Hippocampal formation (tissue), 2 donors: ENCODE results near the gene CARD19.
"Not testable (repeated sequence)": the region's sequence is repeated elsewhere in the genome, so short reads cannot be mapped to it uniquely, and the experiment has no call there.

ENCODE experiments used
- DNase-seq, 2 donors: peaks; one replicate each; lab custom pipeline; 2025; lab: John Stamatoyannopoulos, UW

CARD19 gene

DNA sequence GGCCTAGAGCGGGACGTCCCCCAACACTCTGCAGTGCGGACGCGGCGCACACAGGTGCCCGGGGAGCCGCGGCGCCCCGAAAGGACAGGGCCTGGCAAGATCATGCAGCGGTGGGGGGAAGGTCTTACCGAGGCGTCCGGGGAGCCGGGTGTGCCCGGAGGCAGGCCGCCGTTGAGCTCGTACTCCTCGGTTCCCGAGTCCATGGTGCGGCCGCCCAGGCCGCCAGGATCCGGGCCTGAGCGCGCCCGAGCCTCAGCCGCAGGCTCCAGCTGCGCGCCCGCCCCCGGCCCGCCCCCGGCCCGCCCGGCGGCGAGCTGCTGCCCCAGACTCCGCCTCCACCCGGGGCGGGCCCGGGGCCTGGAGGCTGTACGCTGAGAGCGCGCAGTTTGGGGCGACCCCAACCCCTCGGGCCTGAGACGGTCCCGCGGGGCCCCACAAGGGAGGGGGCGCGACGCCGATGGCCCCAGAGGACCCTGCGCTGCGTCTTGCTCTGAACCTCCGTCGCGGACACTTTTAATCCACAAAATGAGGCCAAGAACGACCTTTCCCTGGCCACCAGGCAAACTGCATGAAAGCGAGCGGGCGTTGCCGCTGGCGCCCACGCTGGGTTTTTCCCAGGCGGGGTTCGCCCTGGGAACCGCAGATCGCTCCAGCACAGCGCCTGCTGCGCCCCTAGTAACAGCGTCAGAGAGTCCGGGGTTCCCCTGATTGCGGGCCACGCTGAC is 38.2 kb downstream of the CARD19 start, which contains the start of gene NINJ1:
NINJ1 (minus strand) TSS at position 237 of the 725 bp plus-strand sequence; CDS start at position 203, 34 bp downstream.
- DNase-seq: peak in 1 of 2 donors; percentile 69

GRCh38 chr9:93134740-93135444 is 38.9 kb downstream of the CARD19 start:
- no peak for DNase-seq

GRCh38 chr9:93136011-93136440 is 40.0 kb downstream of the CARD19 start:
- peak in 1 of 2 donors; percentile 62 for DNase-seq

DNA sequence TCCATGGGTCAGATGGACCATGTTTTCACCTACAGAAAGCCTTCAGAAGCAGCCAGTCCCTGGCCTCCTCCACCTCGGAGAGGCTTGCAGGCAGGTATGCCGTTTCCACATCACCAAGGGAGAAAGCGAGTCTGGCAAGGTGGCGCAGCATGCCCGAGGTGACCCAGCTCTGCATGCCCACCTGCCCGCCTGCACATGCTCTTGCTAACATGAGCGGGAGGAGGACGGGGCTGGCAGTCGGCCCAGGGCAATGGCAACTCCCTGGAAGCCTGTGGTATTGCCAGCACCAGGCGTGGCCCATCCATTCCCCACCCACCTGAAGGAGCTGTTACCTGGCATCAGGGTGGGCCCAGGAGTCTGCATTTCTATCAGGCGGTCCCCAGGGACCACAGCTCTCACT is 41.3 kb downstream of the CARD19 start:
- no peak for DNase-seq

DNA sequence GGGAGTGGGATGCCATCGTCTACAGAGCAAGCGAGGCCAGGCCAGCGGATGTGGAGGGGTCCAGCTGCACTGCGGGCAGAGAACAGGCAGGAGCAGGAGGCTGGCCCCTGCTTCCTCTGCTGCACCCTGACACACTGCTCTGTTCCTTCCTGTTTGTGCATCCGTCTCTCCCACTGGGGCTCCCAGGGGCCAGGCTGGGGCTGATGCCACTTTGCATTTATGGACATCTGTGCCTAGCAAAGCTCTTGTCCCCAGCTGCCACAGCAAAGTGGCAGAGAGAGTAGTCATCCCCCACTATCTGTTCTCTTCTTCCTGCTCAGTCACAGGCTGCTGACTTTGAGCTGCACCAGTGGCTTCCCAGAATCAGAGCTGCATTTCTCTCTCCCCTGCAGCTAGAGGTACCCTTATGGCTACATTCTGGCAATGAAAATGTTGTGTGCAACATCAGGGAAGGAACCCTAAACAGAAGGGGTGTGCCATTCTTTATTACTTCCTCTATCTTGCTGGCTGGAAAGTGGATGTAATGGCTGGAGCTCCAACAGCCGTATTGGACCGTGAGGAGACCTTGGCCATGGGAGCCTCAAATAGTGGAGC is 42.3 kb downstream of the CARD19 start:
- DNase-seq: no peak

DNA sequence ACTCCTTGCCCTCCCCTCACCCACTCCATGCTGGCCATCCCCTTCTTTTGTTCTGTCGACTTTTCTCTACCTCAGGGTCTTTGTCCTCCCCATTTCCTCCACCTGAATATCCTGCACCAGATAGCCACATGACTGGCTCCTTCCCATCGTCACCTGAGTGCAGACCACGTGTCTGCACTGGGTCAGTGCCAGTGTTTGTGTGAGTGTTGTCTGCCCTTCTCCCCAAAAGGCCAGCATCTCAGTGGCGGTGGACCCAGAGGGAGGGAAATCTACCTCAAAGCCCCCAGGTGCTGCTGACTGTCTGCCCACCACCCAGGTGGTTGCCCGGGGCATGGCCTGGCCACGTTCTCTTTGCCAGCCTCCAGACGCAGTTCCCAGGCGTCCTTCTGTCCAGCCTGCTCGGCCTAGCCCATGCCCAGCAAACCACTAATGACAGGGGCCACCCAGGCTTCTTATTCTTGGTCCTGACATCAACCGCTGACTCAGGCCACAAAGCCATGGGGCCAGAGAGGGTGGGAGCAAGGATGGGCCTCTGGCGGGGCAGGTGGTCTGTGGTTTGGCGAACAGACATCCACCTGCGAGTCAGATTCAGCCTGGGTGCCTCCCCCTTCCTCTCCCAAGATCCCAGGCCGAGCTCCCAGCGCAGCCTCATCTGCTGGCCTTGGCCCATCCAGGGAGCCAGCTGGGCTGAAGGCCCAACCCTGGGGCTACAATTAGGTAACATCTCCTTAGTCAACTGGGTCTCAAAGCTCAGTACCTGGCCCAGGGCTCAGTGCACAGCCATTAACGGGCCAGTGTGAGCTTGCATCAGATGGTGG is 43.6 kb downstream of the CARD19 start:
- no peak for DNase-seq

DNA sequence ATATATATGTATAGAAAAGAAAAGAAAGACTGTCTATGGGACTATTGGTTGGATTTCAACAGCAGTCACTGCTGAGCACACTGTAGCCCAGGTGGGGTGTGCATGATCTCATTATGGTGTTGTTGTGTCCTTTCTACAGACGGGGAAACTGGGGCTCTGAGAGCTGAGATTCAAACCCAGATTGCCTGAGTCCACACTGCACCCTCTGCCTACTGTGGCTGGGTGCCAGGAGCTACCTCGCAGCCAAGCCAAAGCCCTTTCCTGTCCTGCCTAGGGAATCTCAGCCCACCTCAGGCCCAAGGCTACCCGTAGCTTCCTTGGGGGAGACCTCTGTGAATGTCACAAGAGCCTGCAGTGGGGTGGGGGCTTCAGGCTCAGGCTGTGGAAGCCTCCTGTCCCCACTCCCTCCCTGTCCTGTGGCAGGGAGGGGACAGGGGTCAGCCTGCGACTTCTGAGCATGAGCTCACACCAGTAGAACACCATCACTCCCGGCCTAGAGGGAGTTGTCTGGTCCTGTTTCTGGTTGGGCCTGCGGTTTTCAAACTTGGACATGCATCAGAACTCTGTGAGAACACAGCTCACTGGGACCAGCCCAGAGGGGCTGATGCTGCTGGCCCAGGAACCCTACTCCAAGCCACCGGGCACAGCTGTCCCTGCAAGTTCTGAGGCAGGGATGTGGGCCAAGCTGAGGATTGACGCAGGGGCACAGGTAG is 45.9 kb downstream of the CARD19 start:
- DNase-seq: no peak

DNA sequence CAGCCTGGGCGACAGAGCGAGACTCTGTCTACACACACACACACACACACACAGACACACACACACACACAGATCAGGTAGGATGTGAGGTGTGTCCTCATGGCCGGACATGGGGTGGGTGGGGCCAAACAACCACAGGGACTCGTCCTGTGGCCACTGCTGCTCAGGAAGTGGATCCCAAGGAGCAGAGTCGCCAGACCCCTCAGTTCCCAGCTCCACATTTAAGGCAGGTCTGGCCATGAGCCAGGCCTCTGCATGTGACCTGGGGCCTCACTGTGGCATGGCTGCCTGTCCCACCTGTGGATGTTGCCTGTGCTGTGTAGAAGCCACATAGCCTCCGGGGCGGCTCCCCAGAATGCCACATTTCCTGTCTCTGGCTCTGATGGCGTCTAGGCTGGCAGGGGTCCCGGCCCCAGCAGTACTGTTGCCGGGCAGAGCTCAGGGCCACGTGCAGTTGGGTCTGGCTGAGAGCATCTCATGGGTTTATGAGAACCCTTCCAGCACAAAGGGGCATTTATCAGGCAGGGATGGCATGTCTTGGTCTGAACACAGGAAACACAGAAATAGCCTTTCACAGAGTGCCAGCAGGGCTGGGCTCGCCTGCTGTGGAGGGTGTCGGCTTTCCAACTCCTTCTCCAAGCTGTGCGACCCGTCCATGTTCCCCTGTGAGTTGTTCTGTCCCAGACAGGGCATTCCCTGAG is 48.0 kb downstream of the CARD19 start:
- peak; percentile 86 to 96 for DNase-seq

DNA sequence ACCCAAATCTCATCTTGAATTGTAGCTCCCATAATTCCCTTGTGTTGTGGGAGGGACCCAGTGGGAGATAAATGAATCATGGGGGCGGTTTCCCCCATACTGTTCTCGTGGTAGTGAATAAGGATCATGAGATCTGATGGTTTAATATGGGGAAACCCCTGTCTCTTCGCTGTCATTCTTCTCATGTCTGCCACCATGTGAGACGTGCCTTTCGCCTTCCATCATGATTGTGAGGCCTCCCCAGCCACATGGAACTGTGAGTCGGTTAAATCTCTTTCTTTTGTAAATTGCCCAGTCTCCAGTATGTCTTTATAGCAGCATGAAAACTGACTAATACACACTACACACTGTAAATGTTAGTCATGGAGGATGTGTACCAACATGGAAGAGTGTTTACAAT is 50.7 kb downstream of the CARD19 start:
- not testable (repeated sequence) for DNase-seq

DNA sequence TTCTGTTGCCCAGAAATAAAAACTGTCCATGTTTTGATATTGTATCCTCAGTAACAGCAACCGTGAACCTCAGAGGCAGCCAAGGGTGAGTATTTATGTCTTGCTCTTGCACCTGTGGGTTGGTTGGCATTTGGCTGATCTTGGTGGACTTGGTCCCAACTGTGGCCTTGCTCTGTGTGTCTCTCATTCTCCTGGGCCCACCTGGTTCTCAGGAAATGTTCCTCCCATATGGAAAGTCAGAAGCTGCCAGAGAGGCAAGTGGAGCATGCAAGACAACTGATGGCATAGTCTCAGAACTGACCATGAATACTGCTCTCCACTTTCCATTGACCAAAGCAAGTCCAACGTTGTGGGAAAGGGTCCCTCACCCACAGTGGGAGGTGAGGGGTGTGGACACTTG is 51.6 kb downstream of the CARD19 start:
- no peak for DNase-seq

DNA sequence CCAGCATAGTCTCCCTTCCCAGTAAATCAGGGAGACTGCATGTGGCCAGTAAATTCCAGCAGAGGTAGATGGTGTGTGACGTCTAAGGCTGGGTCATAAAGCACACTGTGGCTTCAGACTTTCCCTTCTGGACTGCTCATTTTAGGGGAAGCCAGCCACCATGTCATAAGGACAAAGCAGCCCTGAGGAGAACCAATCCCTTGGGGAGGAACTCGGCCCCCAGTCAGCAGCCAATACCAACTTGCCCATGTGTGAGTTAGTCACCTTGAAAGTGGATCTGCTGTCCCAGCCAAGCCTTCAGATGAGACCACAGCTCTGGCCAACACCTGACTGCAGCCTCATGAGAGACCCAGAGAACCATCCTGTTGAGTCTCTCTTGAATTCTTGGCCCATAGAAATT is 52.7 kb downstream of the CARD19 start:
- no peak for DNase-seq

GRCh38 chr9:93149361-93149760 is 53.3 kb downstream of the CARD19 start:
- DNase-seq: no peak

DNA sequence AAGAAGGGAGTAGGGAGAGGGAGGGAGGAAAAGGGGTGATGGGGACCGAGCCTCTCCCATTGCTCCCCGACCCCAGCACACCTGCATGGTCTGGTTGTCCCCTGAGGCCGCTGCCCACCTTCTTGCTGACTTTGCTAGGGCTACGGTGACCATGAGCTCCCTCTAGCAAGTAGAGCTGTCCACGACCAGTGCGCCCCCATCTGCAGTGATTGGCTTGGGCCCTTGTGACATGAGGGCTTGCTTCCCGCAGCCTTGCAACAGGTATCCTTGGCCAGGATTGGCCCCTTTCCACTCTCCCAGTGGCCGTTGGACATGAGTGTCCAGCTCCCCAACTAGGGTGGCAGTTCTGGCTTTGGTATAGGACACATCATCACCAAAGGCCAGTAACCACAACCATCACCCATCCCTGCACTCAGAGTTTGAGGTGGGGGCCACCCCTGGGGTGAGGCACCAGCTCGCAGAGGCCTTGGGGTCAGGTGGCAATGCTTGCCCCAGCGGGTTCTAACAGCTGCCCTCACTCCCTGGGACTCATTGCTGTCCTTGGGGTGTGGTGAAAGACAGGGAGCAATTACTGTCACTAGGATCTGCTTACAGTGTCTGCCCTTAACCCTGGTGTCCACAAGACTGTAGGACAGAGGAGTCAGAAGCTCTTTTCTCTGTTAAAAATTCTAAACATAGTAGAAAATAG is 55.2 kb downstream of the CARD19 start:
- no peak for DNase-seq

- no peak for DNase-seq
Measured at GRCh38 chr9:93154293-93154903, 58.4 kb downstream of the CARD19 start.

GRCh38 chr9:93155716-93156474 is 59.9 kb downstream of the CARD19 start:
- DNase-seq: peak; percentile 65 to 86

DNA sequence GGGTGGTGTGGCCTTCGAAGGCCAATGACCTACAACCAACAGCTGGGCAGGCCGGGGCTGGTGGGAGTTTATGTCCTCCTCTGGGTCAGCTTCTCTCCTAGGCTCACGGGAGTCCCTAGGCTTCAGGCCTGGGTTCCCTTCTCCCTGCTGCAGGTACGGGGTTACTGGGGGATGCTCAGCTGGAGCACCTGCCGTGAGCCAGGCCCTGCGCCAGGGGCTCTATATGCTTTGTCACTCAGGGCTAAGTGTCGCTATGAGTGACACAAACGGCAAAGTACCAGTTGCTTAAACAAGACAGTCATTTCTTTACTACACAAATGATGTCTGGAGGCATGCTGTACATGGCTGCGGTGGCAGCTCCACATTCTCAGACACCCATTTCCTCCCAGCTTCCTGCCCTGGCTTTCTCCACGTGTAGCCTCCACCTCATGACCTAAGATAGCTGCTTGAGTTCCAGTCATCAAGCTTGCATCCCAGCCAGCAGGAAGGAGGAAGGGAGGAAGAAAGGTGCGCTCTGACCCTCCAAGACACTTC is 60.5 kb downstream of the CARD19 start:
- DNase-seq: no peak

- peak; percentile 29 to 73 for DNase-seq
Measured at GRCh38 chr9:93159601-93160471, 63.8 kb downstream of the CARD19 start.
